Measurements from ENCODE around the gene RNGTT.

DNA sequence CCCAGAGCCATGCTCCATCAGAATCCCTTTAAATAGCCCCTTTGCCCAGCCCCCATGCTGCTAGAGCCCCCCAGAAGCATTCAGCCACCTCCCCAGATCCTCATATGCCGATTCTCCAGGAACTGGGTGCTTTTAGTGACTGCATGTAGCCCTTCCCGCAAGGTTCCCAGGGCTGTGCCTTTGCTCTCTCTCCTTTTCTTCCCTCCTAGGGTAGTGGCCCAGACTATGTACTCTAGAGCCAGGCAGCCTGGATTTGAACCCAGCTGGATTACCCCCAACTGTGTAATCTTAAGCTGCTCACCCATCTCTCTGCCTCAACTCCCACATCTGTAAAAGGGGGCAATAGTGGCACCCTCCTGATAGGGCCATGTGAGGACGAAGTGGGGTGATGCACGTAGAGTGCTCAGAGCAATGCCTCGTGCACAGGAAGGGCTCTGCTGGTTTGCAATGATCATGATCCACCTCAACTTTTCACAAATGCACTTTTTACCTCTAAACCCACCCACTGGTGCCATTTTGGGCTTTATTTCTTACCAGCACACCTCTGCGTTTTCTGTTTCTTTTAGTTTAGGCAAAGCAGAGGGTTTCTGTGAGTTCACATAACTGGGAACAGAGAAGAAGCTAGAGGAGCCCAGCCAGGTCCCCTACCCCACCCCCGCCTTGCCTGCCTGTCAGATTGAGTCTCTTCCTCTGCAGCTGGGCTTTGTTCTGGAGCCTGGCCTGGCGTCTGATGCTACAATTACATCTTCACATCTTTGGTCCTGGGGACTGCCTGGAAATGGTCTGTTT lies 396.5 kb downstream of the RNGTT start:
- TF ChIP-seq, protein P1, sequence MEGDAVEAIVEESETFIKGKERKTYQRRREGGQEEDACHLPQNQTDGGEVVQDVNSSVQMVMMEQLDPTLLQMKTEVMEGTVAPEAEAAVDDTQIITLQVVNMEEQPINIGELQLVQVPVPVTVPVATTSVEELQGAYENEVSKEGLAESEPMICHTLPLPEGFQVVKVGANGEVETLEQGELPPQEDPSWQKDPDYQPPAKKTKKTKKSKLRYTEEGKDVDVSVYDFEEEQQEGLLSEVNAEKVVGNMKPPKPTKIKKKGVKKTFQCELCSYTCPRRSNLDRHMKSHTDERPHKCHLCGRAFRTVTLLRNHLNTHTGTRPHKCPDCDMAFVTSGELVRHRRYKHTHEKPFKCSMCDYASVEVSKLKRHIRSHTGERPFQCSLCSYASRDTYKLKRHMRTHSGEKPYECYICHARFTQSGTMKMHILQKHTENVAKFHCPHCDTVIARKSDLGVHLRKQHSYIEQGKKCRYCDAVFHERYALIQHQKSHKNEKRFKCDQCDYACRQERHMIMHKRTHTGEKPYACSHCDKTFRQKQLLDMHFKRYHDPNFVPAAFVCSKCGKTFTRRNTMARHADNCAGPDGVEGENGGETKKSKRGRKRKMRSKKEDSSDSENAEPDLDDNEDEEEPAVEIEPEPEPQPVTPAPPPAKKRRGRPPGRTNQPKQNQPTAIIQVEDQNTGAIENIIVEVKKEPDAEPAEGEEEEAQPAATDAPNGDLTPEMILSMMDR (tag by site-specific recombination; IDR thresholded peaks at IDR 0.05): no peak
- TF ChIP-seq ZNF585B (tag by site-specific recombination; IDR thresholded peaks at IDR 0.05) (no peak), ZNF133 (tag by site-specific recombination; IDR thresholded peaks at IDR 0.05) (no peak), SCRT1 (tag by site-specific recombination; IDR thresholded peaks at IDR 0.05; ENCODE audit: borderline replicate concordance) (no peak), ZFP41 (tag by site-specific recombination; IDR thresholded peaks at IDR 0.05; ENCODE audit: borderline replicate concordance) (no peak), ZNF501 (tag by site-specific recombination; IDR thresholded peaks at IDR 0.05) (no peak), ZNF335 (tag by site-specific recombination; conservative IDR thresholded peaks at IDR 0.05) (no peak)
- TF ChIP-seq, protein P2, sequence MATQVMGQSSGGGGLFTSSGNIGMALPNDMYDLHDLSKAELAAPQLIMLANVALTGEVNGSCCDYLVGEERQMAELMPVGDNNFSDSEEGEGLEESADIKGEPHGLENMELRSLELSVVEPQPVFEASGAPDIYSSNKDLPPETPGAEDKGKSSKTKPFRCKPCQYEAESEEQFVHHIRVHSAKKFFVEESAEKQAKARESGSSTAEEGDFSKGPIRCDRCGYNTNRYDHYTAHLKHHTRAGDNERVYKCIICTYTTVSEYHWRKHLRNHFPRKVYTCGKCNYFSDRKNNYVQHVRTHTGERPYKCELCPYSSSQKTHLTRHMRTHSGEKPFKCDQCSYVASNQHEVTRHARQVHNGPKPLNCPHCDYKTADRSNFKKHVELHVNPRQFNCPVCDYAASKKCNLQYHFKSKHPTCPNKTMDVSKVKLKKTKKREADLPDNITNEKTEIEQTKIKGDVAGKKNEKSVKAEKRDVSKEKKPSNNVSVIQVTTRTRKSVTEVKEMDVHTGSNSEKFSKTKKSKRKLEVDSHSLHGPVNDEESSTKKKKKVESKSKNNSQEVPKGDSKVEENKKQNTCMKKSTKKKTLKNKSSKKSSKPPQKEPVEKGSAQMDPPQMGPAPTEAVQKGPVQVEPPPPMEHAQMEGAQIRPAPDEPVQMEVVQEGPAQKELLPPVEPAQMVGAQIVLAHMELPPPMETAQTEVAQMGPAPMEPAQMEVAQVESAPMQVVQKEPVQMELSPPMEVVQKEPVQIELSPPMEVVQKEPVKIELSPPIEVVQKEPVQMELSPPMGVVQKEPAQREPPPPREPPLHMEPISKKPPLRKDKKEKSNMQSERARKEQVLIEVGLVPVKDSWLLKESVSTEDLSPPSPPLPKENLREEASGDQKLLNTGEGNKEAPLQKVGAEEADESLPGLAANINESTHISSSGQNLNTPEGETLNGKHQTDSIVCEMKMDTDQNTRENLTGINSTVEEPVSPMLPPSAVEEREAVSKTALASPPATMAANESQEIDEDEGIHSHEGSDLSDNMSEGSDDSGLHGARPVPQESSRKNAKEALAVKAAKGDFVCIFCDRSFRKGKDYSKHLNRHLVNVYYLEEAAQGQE (tag by site-specific recombination; IDR thresholded peaks at IDR 0.05): no peak
- TF ChIP-seq, protein P3, sequence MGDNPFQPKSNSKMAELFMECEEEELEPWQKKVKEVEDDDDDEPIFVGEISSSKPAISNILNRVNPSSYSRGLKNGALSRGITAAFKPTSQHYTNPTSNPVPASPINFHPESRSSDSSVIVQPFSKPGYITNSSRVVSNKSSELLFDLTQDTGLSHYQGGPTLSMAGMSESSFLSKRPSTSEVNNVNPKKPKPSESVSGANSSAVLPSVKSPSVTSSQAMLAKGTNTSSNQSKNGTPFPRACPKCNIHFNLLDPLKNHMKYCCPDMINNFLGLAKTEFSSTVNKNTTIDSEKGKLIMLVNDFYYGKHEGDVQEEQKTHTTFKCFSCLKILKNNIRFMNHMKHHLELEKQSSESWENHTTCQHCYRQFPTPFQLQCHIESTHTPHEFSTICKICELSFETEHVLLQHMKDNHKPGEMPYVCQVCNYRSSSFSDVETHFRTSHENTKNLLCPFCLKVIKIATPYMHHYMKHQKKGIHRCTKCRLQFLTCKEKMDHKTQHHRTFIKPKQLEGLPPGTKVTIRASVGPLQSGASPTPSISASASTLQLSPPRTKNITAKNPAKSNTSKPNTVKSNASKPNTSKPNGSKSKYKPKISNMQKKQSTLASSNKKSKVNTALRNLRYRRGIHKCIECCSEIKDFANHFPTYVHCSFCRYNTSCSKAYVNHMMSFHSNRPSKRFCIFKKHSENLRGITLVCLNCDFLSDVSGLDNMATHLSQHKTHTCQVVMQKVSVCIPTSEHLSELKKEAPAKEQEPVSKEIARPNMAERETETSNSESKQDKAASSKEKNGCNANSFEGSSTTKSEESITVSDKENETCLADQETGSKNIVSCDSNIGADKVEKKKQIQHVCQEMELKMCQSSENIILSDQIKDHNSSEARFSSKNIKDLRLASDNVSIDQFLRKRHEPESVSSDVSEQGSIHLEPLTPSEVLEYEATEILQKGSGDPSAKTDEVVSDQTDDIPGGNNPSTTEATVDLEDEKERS (tag by site-specific recombination; IDR thresholded peaks at IDR 0.05): no peak
- TF ChIP-seq, protein P4, sequence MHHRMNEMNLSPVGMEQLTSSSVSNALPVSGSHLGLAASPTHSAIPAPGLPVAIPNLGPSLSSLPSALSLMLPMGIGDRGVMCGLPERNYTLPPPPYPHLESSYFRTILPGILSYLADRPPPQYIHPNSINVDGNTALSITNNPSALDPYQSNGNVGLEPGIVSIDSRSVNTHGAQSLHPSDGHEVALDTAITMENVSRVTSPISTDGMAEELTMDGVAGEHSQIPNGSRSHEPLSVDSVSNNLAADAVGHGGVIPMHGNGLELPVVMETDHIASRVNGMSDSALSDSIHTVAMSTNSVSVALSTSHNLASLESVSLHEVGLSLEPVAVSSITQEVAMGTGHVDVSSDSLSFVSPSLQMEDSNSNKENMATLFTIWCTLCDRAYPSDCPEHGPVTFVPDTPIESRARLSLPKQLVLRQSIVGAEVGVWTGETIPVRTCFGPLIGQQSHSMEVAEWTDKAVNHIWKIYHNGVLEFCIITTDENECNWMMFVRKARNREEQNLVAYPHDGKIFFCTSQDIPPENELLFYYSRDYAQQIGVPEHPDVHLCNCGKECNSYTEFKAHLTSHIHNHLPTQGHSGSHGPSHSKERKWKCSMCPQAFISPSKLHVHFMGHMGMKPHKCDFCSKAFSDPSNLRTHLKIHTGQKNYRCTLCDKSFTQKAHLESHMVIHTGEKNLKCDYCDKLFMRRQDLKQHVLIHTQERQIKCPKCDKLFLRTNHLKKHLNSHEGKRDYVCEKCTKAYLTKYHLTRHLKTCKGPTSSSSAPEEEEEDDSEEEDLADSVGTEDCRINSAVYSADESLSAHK (tag by site-specific recombination; IDR thresholded peaks at IDR 0.05): no peak
- TF ChIP-seq, protein P5, sequence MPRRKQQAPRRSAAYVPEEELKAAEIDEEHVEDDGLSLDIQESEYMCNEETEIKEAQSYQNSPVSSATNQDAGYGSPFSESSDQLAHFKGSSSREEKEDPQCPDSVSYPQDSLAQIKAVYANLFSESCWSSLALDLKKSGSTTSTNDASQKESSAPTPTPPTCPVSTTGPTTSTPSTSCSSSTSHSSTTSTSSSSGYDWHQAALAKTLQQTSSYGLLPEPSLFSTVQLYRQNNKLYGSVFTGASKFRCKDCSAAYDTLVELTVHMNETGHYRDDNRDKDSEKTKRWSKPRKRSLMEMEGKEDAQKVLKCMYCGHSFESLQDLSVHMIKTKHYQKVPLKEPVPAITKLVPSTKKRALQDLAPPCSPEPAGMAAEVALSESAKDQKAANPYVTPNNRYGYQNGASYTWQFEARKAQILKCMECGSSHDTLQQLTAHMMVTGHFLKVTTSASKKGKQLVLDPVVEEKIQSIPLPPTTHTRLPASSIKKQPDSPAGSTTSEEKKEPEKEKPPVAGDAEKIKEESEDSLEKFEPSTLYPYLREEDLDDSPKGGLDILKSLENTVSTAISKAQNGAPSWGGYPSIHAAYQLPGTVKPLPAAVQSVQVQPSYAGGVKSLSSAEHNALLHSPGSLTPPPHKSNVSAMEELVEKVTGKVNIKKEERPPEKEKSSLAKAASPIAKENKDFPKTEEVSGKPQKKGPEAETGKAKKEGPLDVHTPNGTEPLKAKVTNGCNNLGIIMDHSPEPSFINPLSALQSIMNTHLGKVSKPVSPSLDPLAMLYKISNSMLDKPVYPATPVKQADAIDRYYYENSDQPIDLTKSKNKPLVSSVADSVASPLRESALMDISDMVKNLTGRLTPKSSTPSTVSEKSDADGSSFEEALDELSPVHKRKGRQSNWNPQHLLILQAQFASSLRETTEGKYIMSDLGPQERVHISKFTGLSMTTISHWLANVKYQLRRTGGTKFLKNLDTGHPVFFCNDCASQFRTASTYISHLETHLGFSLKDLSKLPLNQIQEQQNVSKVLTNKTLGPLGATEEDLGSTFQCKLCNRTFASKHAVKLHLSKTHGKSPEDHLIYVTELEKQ (tag by site-specific recombination; IDR thresholded peaks at IDR 0.05; ENCODE audit: borderline replicate concordance): no peak

Data from HEK293 (cell line).